Stimulated activated CD4-positive, alpha-beta T cell treated with anti-CD3 and anti-CD28 coated beads, Interleukin-4, amount 100 ng/mL, for 48 hours (primary cell): Measurements from ENCODE around the gene TM4SF1.

Experiments used
- DNase-seq, 2 donors: peaks; one replicate each; pipeline ENCODE4 v3.0.0-alpha.2; 2020; ENCODE audit warnings: low read depth in 2 of 2

The TM4SF1 gene, protein sequence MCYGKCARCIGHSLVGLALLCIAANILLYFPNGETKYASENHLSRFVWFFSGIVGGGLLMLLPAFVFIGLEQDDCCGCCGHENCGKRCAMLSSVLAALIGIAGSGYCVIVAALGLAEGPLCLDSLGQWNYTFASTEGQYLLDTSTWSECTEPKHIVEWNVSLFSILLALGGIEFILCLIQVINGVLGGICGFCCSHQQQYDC

DNA sequence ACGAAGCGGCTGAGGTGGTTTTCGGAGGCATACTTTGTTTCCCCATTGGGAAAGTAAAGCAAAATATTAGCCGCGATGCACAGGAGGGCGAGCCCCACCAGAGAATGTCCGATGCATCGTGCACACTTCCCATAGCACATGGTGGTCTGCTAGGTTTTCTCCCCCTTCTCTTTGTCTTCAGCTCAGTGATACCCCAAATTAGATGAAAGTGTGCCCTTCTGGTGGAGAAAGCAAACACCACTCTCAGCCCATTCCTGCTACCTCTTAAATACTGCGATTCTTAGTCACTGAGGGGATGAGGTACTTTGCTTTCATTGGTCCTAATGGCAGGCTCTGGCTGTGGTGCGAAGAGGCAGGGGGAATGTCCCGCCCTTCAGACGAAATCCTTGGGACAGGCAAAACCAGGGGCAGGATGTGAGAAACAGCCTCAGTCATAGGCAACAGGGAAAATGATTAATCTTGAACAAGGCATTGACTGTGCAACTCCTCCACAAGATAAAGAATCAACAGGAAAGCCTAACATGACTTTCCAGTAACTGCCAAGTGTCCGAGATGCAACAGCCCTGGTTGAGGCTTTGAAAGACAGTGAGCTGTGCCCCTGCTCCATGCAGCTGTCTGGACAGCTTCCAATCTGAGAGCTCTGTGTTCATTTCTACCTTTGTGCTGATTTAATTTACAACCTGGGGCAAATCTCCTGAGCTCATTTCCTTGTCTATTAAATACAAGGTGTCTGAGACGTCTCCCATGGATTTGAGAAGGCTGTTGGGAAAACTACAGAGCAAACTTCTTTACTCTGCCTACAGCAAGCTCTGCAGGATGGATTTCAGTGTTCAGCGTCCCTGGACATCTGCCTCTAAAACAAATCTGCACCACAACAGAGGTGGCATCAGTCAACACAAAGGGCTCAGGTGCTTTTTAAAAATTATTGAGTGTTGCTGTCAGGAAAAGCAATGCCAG is at the start of gene TM4SF1:
TM4SF1 (minus strand) TSS at position 242 of the 957 bp plus-strand sequence; CDS start at position 140, 102 bp downstream.
- DNase-seq = no peak

DNA sequence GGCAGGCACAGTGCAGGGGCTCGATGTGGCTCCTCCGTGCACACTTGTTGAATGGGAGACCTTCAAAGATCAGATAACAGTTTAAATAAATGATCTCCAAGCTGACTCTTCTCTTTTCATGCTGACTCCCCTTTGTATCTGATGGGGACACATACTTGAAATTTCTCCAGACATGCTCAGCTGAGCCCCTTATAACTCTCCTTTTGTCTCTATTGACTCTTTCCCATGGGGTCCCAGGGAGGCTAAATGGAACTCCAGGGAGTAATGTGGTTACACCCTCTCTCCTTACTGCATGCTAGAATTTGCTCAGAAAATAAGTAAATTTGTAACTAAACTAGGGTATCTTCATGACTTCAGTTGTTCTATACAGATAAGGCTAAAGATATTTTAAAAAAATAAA is 48.9 kb upstream of the TM4SF1 start:
- no peak for DNase-seq

DNA sequence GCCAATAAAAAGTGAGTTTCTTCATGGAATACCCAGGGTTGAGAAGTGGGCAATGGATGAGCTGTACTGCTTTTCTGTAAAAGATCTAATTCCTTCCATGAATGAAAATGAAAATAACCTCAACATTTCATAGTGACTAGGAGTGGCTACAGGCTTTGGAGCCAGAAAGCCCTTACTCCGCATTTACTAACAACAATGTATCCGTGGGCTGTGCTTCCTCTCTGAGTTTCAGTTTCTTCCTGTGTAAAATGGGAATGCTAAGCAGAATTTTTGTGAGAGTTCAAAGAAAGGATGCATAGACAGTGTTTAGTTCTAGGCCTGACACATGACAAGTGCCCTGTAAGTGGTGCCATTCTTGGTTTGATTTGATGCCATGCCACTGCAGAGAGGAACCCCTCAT is 47.5 kb upstream of the TM4SF1 start:
- DNase-seq = no peak

DNA sequence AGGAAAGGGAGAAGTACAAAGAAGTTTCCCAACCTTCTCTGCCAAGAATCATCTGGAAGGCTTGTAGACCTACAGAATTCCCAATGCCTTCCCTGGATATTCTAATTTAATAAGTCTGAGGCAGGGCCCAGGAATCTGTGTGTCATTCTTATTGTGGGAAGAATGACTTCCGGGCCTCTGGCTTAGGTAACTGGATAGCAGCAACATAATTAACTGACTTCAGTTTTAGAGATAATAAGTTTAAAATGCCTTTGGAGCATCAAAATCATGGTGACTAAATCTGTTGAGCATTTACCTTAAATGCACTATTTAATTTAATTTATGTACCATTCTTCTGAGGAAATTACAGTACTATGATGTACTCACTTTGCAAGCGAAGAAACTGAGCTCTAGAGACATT is 44.3 kb upstream of the TM4SF1 start:
- DNase-seq = no peak

DNA sequence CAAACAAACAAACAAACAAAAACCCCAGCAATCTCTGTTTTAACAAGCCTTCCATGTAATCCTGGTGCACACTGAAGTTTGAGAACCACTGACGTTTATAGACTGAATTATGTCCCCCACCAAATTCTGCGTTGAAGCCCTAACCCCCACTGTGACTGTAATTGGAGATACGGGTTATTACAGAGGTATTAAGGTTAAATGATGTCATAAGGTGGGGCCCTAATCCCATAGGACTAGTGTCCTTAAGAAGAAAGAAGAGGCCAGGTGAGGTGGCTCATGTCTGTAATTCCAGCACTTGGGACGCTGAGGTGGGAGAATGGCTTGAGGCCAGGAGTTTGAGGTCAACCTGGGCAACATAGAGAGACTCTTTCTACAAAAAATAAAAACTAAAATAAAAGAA is 42.4 kb upstream of the TM4SF1 start:
- no peak for DNase-seq

DNA sequence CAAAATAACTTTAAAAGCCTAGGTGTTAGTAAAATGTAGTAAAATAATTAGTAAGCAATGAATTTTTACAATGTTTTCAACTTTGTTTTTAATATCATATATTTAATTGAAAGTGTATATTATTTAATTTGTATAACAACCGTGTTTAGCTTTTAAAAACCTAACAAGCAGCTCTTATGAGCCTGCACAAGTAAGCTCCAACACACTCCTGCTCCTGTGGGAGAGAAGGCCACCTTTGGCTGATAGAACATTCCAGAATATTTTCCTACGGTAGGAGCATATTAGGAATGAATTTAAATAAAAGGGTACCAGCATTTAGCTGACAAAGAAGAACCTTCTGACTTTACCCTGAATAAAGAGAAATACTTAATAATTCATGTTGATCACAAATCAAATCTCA is 40.3 kb upstream of the TM4SF1 start:
- no peak for DNase-seq

DNA sequence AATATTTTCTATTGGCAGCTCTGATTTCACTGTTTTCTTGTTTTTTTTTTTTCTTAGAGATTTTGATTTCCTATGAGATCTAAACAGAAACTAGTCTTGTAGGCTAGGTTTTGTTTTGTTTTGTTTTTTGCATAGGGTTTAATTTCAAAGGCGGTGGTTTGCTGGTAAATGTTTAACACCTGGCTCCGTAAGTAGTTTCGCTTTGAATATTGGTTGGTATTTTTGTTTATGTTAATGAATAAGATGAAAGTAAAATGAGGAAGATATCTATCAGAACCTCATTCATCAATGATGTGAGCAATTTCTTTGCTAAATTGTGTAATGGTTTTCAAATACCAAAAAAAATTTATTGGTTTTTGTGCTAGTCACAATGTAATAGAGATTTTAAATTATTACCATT is 39.7 kb upstream of the TM4SF1 start:
- no peak for DNase-seq

DNA sequence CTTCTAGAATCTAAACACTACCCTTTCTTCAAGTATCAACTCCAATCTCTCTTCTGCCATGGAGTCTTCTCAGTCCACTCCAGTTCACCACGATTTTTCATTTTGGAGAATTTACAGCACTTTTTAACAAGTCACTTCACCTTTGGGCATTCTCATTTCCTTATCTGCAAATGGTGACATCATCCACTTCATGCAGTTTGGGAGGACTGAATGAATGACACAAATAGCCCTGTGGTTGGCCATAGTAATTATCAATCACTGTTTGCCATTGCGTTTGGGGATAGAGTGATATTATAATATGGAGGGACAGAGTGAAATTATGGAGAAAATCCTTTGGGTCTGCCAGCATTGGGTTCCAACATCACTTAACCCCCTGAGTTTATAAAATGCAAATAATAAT is 38.0 kb upstream of the TM4SF1 start:
- no peak for DNase-seq

DNA sequence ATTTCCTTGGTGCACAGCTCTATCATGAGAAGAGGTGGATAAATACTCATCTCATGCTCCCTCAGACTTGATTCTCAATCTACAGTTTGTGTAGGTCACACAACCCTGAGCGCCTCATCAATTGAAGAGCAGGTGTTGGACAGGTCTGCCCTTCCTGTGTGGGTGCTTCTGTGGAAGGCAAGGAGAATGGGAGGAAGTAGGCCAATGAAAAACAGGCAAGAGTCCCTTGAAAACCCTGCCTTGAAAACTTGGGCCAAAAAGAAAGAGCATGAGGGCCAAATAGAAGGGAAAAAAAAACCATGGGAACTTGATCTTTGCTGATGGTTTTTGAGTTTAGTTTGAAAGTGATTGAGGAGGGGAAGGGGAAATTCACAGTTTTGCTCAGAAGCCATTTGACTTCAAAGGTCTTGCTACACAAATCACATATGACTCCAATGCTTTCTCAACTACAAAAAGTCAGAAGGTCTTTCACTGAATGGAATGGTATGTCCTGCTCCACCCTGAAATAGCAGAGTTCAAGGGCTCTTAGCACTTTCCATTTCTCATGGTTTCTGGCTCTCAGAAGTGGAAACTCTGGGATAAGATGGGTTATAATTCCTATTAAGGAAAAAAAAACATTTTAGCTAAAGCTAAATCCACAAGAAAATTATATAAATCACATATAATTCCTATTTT is 37.2 kb upstream of the TM4SF1 start:
- DNase-seq = no peak

DNA sequence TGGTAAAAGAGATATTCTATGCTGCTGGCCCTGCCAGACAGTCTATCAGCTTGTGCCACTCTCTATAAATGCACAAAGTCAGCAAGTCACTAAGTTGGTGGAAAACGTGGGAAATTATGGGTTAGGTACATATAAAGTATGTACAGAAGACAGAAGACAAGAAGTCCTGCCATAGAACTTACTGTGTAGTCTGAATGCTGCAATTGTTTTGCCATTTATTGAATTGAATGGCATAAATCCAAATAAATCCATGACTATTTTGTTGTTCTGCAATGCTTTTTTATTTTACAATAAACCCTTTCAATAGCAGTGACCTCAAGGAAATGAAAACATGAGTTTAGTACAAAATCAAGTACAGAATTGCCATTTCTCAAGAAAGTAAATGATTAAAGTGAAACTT is 34.1 kb upstream of the TM4SF1 start:
- DNase-seq = no peak

DNA sequence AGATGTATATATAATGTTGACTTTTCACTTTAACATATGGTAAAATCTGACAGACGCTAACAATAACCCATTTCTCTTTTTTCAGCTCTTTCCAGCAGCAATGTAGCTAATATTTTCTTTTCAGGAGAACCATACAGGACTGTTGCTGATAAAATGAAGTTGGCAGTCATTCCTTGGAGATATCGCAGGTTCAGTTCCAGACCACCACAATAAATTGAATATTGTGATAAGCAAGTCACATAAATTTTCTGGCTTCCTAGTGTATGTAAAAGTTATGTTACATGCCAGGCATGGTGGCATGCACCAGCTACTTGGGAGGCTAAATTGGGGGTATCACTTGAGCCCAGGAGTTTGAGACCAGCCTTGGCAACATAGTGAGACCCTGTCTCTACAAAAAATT is 31.9 kb upstream of the TM4SF1 start:
- no peak for DNase-seq

DNA sequence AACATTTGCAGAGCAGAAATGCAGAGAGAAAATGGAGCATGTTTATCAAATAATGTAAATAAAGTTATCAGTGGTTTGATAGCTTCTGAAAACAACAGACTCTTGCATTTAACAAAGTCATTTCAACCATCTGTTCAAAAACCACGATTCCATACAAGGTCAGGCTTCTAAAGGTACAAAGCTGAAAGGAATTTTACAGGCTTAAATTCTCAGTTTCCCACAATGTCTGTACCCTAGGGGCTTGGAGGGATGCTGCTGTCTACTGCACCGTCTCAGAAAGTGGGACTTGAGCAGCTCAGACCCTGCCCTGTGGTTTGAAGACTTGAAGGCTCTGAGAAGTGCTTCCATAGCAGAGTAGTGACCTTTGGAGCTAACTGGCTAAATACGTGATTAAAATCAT is 30.4 kb upstream of the TM4SF1 start:
- no peak for DNase-seq

DNA sequence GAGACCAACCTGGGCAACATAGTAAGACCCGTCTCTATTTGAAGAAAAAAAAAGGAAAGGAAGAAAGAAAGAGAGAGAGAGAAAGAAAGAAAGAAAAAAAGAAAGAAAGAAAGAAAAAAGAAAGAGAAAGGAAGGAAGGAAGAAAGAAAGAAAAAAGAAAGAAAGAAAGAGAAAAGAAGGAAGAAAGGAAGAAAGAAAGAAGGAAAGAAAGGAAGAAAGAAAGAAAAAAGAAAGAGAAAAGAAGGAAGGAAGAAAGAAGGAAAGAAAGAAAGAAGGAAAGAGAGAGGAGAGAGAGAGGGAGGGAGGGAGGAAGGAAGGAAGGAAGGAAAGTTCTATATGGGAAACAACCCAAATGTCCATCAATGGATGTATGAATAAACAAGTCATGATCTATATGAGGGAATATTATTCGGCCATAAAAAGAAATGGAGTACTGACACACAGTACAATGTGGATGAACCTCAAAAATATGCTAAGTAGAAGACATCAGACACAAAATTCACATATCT is 28.8 kb upstream of the TM4SF1 start:
- no peak for DNase-seq

DNA sequence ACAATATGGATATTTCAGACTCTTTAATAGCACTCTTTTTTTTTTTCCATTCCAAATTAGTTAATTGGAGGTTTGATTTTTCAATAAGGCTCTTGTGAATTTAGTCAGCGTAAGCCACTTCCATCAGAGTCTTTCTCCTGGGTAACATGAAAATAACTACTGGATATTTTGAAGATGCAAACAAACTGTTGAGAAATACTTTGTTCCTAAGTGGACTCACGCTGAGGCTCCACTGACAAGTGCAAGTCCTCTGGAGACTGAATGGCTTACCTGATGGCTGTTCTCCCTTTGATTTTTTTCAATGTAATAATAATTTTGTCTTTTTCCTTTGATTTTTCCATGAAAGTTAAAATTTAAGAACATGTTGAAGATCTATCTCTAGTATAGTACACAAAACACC is 26.0 kb upstream of the TM4SF1 start:
- no peak for DNase-seq

DNA sequence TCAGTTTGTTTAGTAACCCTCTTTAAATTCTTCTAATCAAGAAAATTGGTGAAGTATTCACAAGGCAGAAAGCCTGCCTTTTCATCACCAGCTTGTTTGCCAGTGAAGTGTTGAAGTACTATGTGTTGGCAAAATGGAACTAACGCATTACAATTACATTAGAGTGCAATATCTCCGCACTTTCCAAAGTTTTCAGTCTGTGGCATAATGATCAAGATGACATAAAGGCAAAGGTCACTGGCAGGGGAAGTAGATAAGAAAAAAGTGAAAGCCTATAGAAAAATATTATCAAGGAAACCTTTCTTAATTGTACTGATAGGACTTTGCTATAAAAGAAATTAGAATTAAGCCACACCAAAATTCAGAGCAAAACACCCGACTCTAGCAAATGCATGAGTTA is 25.0 kb upstream of the TM4SF1 start:
- no peak for DNase-seq

DNA sequence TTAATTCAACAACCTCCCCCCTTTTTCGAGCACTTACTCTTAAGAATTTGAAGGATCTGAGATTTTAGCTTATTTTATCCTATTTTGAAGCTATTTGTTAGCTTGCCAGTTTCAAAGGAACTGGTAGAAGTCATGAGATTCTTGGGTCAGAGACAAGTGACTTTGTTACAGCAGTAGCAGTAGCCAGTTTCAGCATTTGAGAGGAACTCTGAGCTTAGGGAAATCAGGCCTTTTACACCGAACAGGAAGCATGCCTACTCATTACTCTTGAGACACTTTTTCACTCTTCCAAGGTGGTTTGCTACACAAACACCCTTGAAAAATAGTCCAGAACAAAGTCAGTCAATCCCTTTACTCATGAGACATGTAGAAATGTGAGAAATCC is 24.5 kb upstream of the TM4SF1 start:
- no peak for DNase-seq

DNA sequence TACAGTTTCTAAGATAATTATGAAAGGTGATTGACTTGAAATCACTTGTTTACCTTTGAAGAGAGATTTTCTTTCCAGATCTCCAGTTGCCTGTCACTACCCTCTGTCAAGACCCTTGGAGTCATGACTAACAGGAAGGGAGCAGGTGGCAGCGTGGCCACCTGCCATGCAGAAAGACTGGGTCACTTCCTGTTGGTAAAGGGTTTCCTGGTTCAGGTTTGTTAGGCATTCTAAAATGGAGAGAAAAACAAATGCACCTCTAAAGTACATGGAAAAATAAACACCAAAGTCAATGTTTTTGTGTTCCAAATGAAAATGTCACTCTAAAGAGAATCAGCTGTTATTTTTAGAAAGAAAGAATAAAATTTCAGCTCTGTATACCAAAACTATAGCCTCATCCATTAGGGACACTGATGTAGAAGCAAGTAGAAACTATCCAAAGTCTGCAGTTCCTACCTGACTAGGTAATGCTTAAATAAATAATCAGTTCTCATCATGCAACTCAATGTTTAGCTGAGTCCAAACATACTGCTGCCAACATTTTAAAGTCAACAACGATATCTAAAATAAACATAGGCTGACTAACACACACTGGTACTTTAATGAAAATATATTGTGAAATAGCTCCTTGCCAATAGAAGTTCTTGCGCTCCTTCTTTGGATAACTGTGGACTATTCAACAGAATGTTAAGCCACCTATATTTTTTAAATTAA is 23.9 kb upstream of the TM4SF1 start:
- no peak for DNase-seq

DNA sequence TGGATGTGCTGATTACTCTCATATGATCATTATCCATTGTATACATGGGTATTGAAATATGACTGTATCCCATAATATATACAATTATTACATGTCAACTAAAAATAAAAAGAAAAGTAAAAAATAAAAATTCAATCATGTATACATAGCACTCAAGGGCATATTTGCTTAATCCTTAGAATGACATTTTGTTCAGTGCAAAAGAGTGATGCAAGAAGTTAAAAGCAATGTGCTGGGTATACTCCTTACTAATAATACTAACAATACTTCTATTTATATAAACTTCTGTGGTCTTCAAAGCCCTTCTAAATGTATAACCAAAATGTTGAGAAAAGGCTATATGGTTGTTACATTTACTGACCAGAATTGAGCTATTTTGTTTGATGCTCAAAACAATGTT is 23.2 kb upstream of the TM4SF1 start:
- no peak for DNase-seq

DNA sequence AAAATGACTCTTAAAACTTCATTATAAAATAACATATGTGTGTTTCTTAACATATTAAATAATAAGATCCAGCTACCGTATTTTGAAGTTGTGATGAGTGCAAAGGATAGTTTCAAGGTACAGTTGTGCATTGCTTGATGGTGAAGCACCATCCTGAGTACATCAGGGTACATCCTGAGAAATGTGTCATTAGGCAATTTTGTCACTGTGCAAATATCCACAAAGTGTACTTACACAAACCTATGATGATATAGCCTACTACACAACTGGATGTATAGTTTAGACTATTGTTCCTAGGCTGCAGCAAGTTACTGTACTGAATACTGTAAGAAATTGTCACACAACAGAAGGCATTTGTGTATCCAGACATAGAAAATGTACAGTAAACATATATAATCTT is 20.8 kb upstream of the TM4SF1 start:
- no peak for DNase-seq

DNA sequence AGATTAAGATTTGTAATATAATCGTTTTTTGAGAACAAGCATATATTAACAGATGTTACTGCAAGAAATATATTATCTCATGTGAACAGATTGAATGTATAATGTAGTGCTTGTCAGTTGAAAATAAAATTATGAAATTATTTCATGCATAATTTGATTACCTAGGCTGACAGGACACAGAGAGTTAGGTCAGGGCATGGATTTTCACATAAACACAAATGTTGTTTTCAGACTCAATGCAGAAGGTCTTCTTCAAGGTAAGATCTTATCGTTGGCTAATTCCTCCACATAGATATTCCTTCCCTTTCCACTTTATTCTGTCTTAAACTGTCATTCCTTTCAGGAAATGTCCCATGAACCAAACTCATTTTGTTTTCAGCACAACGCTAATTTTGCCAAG is 20.1 kb upstream of the TM4SF1 start:
- DNase-seq = no peak

DNA sequence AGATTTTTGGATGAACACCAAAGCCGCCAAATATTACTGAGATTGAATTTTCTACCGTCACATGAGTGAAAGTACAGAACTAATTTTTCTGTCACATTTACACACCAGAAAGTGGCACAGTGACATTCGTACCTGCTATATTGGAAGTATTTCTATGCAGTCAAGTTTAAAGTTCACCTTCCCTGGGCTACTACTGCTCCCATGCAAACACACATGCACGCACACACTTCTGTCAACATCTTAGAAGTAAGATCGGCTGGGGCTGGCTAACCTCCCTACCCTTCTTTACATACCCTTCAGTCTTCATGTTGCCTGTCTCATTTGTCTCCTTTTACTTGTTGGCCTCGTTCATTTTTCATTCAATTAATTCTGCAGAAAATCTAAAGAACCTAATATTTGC is 19.0 kb upstream of the TM4SF1 start:
- DNase-seq = no peak
